GM19099 (cell line): Measurements from ENCODE around the gene LIPC.

Source experiments
- POLR2A ChIP-seq: IDR thresholded peaks from 3 replicates; pipeline ENCODE4 v1.6.1; 2011; ENCODE audit warnings: low read depth; ENCODE audit not compliant: insufficient read length; ENCODE audit errors: extremely low read depth

Gene LIPC

DNA sequence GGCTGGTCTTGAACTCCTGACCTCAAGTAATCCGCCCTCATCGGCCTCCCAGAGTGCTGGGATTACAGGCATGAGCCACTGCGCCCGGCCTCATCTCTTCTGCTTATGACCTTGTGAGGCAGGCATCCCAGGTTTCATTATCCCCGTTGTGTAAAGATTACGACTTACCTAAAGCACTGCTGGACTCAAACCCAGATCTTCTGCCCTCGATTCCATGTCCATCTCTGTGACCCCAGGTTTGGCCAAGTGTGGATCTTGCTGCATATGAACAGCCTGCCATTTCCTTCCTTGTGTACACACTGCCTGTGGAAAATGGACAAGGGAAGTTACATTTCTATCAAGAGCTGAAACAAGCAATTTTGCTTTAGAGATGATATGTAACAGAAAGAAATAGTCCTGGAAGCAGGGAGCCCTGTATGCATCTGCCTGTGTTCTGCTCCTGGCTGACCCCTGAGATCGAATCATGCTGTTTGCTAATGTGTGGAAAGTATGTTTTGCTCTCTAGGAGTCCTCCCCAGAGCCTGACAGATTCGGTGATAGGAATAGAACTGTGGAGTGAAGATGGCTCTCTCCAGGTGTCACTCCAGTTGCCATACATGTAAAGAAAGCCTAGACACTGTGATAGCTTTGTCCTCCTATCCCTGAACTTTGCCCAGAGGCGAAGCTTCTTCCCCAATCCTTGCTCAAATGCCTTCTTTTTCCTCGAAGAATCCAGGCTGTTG, 11.8 kb upstream of the LIPC start:
- no peak for TF ChIP-seq POLR2A

DNA sequence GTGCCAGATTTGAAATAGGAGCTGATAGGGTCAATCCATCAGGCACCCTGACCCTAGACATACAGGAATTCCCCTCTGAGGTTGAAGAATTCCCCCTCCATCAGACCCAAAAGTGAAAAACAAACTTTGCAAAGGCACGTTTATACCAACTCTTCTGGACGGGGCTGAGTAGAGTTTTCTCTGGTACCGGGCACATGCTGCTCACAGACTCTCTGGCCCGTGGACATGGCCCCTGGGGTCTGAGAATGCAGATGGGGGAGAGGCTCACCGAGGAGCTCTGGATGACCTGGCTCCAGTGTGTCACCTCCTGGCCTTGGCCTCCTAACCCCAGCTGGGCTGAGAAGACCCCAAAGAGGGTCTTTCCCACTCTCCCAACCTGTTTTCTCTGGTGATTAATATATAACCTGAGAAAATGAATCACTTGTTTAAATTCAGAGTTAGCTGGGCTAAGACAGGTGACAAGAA, 11.2 kb upstream of the LIPC start:
- no peak for TF ChIP-seq POLR2A

DNA sequence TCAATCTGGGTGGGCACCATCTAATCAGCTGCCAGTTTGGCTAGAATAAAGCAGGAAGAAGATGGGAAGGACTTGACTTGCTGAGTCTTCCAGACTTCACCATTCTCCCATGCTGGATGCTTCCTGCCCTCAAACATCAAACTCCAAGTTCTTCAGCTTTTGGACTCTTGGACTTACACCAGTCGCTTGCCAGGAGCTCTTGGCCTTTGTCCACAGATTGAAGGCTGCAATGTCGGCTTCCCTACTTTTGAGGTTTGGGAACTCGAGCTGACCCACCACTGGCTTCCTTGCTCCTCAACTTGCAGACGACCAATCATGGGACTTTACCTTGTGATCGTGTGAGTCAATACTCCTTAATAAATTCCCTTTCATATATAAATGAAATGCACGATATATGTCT, 8.6 kb upstream of the LIPC start:
- TF ChIP-seq POLR2A = no peak

DNA sequence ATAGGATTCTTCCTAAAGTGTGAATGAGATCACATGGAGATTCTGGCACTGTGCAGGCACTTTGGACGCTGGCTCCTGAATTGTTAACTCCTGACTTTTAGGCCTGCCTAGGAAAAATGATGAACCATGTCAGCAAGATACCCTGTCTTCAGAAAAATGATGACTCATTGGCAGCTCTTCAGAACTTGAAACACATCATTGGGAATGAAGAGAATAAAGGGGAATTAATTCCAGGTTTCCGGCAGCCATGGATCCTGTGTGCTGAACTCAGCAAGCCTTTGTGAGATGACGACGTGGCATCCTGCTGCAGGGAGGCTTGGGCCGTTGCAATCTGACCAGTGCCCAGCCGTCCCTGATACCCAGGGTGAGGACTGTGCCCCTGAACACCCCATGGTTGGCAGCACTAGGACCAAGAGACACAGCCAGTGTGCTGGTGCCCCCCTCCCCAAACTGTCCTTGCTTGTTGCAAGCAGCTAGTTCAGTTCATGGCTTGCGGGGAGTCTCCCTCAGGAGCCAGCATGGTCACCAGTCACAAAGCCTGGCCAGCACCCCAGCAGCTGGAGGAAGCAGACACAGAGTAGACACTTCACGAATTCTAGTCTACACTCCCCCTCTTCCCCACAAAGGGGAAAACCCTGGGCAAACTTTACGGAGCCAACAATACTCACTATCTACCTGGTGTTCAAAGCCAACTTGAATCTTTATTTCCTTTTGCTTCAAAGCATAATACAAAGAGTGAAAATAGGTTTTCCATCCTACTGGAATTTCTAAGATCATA, 7.8 kb upstream of the LIPC start:
- no peak for TF ChIP-seq POLR2A

DNA sequence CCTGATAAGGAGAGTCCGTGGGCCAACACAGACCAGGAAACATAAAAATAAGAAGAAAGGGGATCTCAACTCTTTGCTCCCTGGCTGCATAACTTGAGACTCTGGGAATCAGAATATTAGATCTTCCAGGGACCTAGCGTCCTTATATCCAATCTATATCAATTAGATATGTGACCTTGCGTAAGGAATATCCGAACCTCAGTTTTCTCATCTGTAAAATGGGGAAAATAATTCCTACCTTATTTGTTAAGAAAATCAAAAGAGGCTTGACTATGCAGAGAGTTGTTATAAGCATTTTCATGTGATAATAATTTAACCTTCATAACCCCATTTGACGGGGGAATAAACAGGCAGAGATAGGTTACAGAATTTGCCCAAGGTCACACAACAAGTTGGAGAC, 7.1 kb upstream of the LIPC start:
- no peak for TF ChIP-seq POLR2A

DNA sequence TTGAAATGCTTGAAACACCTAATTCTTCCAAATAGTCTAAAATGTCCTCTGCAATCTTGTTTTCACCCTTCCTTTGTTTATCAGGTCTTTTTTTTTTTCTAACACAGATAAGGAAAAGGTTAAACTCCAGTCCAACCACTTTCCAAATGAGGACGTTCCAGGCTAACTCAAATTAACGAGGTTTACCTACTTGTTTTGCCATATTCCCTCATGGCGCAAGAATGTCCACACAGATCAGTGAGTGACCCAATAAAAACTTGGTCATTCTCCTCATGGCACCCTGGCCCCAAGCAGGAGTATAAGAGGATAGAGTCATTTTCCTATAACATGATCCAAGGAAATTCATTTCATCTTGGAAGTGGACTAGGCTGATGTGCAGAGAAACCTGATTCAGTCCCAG, 6.6 kb upstream of the LIPC start:
- no peak for TF ChIP-seq POLR2A

DNA sequence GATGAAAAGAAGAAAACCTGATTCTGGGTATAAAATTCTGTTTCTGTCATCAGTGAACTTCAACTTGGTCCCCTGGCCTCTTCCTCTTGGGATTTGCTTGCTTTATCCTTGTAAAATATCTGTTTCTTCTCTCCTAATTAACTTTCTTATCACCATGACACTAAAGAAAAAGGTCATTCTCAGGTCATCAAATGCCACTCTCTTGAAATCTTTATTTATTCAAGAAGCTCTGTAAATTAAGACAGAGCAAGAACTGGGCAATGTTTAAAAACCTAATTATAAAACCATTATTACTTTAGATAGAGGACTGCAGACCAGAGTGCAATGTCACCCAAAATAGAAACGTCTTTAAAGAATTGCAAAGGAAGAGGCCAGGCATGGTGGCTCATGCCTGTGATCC, 6.0 kb upstream of the LIPC start:
- TF ChIP-seq POLR2A = no peak

DNA sequence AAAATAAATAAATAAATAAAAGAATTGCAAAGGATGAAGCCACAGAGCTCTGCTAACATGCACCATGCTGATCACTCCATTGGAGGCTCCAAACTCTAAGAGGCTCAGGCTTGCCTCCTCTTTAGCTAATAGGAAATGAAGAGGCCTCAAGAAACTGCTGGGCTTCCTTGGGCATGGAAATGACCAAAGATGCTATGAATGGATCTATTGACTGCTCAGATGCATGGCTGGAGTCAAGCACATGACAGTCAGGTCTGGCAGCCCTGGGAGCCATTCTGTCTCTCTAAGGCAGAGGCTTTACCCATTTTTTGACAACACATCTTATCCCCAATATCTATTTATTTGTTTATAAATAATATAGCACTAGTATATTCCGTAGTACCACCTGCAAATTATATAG, 5.3 kb upstream of the LIPC start:
- TF ChIP-seq POLR2A = no peak

DNA sequence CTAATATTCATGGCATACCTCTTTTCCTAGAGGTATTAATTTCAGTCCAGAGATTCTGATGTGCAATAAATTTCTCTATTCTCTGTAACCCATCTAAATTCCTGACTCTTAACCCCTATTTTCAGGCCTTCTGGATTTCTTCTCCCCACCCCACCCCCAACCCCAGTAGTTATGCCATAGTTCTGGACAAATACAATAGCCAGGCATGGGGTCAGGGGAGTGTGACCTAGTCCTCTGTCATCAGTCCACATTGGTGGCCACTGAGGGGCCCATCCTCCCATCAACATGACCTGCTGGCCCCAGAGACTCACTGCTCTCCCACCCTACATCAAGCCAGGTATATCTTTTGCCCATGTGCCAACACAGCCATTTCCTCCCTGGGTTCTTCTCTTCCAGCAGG, 3.8 kb upstream of the LIPC start:
- TF ChIP-seq POLR2A = no peak

DNA sequence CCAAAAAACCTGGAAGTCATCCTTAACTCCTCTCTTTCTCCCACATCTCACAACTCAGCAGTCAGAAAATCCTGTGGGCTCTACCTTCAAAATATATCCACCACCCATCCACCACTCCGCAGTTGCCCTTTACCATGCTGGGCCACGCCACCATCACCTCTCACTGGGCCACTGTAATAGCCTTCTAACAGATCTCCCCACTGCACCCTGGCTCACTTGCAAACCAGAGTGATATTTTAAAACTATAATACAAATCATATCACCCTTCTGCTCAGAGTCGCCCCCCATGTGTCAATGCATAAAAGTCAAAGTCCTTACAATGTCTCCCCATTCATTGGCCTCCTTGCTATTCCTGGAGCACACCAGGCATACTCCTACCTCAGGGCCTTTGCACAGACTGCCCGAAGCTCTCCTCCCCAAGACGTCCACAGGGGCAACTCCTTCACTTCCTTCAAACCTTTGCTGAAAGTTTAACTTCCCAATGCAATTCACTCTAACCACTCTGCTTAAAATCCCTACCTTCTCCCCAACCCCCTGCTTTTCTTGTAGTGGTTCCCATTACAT, 1.5 kb upstream of the LIPC start:
- TF ChIP-seq POLR2A = no peak

DNA sequence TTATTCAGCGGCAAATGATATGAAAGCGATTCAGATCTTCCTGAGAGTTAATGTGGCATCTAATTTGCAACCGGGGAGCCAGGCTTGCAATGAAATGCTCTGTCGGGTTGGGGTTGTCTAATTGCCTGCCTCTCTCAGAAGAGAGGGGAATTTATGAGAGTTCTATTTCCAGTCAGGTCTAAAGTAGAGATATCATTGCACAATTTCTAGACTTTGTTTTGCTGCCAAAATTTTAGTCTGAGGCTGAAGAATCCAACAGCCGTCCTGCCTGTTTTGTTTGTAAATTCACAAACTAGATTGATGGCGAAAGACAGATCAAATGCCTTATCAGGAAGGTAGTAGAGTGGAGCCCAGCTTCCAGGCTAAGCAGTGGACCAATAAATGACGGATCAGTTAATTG, 610 bp downstream of the LIPC start:
- TF ChIP-seq POLR2A = no peak

DNA sequence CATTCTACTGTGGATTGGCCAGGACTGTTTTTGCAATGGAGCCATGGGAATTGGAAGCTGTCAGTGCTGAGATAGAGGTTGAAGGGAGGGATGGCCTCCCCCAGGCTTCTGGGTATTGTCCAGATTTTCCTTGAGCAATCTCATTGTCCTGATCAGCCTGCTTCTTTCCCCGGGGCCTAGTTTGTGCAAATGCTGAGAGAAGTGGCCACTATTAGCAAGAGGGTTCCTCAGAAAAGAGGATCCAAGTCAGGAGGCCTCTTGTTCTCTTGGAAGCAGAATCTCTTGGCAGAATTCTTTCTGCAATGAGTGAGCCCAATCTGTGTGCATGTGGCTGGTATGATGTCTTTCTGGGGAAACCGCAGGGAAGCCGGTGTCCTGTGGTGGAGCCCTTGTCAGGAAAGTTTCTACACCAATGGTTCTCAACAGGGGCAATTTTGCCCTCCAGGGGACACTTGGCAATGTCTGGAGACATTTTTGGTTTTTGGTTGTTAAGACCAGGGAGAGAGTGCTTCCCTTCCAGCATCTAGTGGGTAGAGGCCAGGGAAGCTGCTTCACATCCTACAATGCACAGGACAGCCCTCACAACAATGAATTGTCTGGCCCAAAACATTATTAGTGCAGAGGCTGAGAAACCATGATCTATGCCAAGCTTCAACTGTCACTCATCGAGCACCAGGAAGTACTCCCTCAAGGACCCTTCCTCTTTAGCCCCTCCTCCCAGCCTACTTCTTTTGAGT, 2.0 kb downstream of the LIPC start:
- TF ChIP-seq POLR2A = no peak

DNA sequence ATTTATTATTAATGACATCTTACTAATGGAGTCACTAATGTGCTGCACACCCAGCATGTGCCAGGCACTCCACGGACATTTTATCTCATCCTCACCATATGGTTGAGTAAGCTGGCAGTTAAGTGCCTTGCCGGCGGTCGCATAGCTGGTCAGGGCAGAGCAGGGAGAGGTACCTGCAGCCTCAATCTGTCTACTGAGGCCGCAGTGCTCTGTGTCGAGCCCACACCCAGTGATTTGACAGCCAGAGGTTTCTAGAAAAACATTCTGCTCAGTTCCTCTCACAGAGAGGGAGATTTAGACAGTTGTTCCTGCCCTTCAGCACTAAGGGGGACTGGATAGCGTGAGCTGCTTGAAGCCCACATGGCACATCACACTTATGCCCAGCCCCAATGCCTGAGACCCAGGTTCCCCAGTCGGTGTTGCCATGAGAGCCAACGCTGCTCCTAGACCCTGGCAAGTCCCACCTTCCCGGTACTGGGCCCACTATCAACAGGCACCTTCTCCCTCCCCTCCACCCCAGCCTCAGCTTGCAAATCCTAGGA, 2.6 kb downstream of the LIPC start:
- TF ChIP-seq POLR2A = no peak

DNA sequence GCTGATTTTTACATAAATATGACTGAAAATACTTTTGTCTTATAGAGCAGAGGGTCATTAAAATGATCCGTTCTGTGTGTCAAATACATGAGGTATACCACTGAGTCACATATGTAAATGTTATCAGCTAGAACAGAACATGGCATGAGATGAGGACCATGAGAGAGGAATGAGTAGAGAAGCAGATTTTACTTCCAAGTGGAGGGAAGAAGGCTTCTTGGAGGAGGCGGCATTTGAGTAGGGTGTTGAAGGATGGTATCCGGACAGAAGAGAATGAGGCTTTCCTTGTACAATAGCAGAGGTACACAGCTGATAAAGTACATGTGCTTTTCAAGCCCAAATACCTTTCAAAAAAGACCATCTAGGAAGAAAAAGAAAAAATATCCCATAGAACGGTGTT, 4.8 kb downstream of the LIPC start:
- TF ChIP-seq POLR2A = no peak

DNA sequence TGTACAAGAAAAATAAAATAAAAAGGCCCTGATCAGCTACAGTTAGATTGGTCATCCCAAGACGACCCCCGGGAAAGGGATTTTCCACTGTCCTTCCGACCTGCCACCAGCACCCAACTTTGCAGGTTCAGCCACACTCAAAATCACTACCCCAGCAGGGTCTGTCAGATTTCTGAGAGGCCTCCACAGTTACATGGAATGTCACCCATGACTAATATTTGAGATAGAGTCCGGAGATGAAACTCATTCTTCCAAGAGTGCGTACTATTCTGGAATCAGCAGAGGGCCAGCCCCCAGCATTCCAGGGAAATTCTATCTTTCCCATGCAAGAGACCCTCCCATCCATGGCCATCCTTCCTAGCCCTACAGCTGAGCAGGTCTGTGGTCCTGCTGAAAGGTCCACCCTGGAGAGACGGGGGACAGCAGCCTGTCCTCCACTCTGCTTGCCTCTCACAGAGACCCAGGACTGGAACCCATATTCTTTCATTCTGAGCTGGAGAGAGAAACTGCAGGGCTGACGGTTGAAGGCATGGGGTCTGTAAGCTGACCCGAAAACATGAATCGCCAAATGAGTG, 5.8 kb downstream of the LIPC start:
- TF ChIP-seq POLR2A = no peak
